GM12801 (cell line): ENCODE data around the gene LMBRD1.

Source experiments
- CTCF ChIP-seq: IDR thresholded peaks from one replicate; pipeline ENCODE4 v1.5.1; 2011; ENCODE audit warnings: control low read depth; ENCODE audit not compliant: insufficient read length; ENCODE audit errors: extremely low read depth

The LMBRD1 gene

GRCh38 chr6:69624944-69625343 lies 171.9 kb downstream of the LMBRD1 start:
- TF ChIP-seq CTCF, result no peak
